Skeletal muscle tissue (tissue), 4 donors: ENCODE results near the gene GPR153. TPM values are rescaled to one million over a fixed set of nuclear protein-coding genes. Genes with fewer than 3 reads are reported as not detected.
"Not testable (repeated sequence)": the region's sequence is repeated elsewhere in the genome, so short reads cannot be mapped to it uniquely, and the experiment has no call there.

Experiments
- H3K27ac ChIP-seq: one replicate; pipeline ENCODE4 v1.7.0; 2013; ENCODE audit warnings: mild to moderate bottlenecking, low read depth, low read length, inconsistent platforms
- H3K27me3 ChIP-seq, 3 donors: one replicate each; pipeline ENCODE4 v1.7.0; 2013; ENCODE audit warnings: low read length in 3 of 3; ENCODE audit not compliant: control insufficient read depth in 3 of 3, insufficient read depth in 3 of 3
- H3K36me3 ChIP-seq, 3 donors: one replicate each; pipeline ENCODE4 v1.7.0; 2013; ENCODE audit warnings: low read length in 3 of 3; ENCODE audit not compliant: control insufficient read depth in 3 of 3, insufficient read depth in 3 of 3
- H3K4me1 ChIP-seq, 3 donors: one replicate each; pipeline ENCODE4 v1.7.0; 2013; ENCODE audit warnings: low read length in 3 of 3, mild to moderate bottlenecking in 3 of 3; ENCODE audit not compliant: control insufficient read depth in 3 of 3, insufficient read depth in 3 of 3
- H3K4me3 ChIP-seq, 3 donors: one replicate each; pipeline ENCODE4 v1.7.0; 2013; ENCODE audit warnings: low read length in 3 of 3
- H3K9ac ChIP-seq, 3 donors: one replicate each; pipeline ENCODE4 v1.7.0; 2013; ENCODE audit warnings: low read length in 3 of 3, mild to moderate bottlenecking in 3 of 3, moderate library complexity in 2 of 3, low read depth in 1 of 3
- H3K9me3 ChIP-seq, 3 donors: one replicate each; pipeline ENCODE4 v1.7.0; 2013; ENCODE audit warnings: low read length in 3 of 3; ENCODE audit not compliant: control insufficient read depth in 3 of 3
- total RNA-seq: library from RNA; depleted of rRNA; stranded (reverse); fragments of >200 nt; gene quantifications from one replicate; pipeline ENCODE4 v1.2.3, GENCODE V29; 2014
- donor health status: Osteomylitis.

GPR153 gene
- 4.7 TPM for total RNA-seq

DNA sequence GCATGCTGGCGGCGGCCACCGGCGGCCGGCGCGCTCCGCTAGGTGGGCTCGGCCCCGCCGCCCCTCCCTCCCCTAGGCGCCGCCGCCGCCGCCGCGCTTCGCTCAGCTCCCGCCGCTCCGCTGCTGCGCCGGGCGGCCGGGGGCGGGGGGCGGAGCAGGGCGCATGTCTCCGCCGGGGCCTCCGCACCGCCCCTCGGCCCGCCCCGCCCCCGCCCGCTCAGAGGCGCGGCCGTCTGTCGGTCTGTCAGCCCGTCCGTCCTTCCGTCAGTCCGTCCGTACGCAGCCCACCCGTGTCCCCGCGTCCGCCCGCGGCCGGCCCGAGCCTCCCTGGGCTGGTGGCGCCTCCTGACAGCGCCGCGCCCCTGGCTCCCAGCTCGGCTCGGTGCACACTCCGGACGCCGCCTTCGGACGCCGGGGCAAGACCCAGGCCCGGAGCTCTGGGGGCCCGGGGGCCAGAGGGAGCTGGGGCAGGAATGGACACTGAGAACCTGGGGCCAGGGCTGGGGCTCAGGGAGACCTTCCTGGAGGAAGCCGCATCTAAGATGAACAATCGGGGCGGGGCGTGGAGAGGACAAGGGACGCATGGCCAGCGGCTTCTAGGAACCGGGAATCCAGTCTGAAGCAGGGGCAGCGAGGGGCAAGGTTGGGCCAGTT lies at the start of gene GPR153:
TSS of gene GPR153 (minus strand) at position 138 of the 654 bp plus-strand sequence. CDS start 6,193 bp downstream, outside the sequence.
- peaks cover 23 to 37% (median 29%) of the 10 kb centered on the region in 3 donors for H3K4me1 ChIP-seq
- no peak within 1 kb of the TSS for H3K9ac ChIP-seq
- H3K9me3 ChIP-seq = no peaks in the 10 kb centered on the region
- no peak within 1 kb of the TSS for H3K27ac ChIP-seq
- peaks cover 18 to 62% (median 27%) of the 10 kb centered on the region in 3 donors for H3K27me3 ChIP-seq
- H3K36me3 ChIP-seq = no peaks in the 10 kb centered on the region
- peak within 1 kb of the TSS in 2 of 3 donors; percentile 29 to 43 for H3K4me3 ChIP-seq

DNA sequence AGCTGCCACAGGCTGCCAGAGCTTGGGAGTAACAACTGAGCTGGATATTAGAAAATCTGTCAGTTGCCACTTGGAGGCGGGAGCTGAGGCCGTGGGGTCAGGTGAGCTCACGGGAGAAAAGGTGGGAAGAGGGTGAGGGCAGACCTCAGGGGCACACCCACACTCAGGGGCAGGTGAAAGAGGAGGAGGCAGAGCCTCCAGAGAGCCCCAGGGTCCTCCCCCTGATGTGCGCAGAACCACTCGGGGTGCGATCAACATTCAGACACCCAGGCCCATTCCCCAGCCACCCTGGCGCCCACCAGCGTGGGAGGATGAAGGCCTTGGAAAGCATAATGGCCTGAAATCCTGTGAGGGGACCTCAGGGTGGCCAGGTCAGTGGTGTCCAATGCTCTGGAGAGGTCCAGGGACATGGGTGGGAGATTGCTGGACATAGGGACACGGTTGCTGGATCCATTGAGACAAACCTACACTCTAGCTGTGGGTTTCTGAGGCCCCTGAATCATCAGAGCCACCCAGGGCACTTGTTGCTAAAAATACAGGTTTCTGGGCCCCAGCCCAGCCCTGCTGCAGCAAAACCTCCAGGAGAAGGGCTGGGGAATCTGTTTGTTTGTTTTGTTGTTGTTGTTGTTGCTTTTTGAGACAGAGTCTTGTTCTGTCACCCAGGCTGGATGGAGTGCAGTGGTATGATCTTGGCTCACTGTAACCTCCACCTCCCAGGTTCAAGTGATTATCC lies 49.4 kb upstream of the GPR153 start:
- Histone ChIP-seq H3K9ac (no peak overlapping the region), H3K4me1 (peaks cover 0 to 5% (median 0%) of the 10 kb centered on the region in 3 donors), H3K36me3 (no peaks in the 10 kb centered on the region), H3K4me3 (no peak overlapping the region), H3K27me3 (peaks cover 0 to 2% (median 0%) of the 10 kb centered on the region in 3 donors), H3K9me3 (no peaks in the 10 kb centered on the region), H3K27ac (no peak overlapping the region)

GRCh38 chr1:6309564-6309963 lies 48.7 kb upstream of the GPR153 start:
- peaks cover 0 to 2% (median 0%) of the 10 kb centered on the region in 3 donors for H3K27me3 ChIP-seq
- H3K4me1 ChIP-seq = peaks cover 0 to 5% (median 0%) of the 10 kb centered on the region in 3 donors
- no peaks in the 10 kb centered on the region for H3K36me3 ChIP-seq
- H3K9ac ChIP-seq = no peak overlapping the region
- H3K27ac ChIP-seq = no peak overlapping the region
- H3K9me3 ChIP-seq = no peaks in the 10 kb centered on the region
- no peak overlapping the region for H3K4me3 ChIP-seq

GRCh38 chr1:6308449-6308848 lies 47.6 kb upstream of the GPR153 start:
- no peak overlapping the region for H3K27ac ChIP-seq
- peaks cover 0 to 2% (median 0%) of the 10 kb centered on the region in 3 donors for H3K27me3 ChIP-seq
- H3K36me3 ChIP-seq = no peaks in the 10 kb centered on the region
- no peaks in the 10 kb centered on the region for H3K9me3 ChIP-seq
- H3K4me1 ChIP-seq = peaks cover 0 to 5% (median 0%) of the 10 kb centered on the region in 3 donors
- H3K9ac ChIP-seq = no peak overlapping the region
- H3K4me3 ChIP-seq = no peak overlapping the region

DNA sequence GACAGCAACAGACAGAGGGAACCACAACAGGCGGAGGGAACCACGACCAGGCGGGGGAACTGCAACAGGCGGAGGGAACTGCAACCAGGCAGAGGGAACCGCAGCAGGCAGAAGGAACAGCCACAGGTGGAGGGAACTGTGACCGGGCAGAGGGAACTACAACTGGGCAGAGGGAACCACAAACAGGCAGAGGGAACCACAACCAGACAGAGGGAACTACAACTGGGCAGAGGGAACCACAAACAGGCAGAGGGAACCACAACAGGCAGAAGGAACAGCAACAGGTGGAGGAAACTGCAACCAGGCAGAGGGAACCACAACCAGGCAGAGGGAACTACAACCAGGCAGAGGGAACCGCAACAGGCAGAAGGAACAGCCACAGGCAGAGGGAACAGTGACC lies 46.8 kb upstream of the GPR153 start:
- H3K27ac ChIP-seq, H3K4me1 ChIP-seq, H3K36me3 ChIP-seq, H3K27me3 ChIP-seq, H3K9me3 ChIP-seq, H3K4me3 ChIP-seq, H3K9ac ChIP-seq: not testable (repeated sequence)

GRCh38 chr1:6307099-6307498 lies 46.2 kb upstream of the GPR153 start:
- Histone ChIP-seq H3K9ac (no peak overlapping the region), H3K9me3 (no peaks in the 10 kb centered on the region), H3K4me3 (no peak overlapping the region), H3K27ac (no peak overlapping the region), H3K27me3 (peaks cover 0 to 2% (median 0%) of the 10 kb centered on the region in 3 donors), H3K36me3 (no peaks in the 10 kb centered on the region), H3K4me1 (peaks cover 0 to 5% (median 0%) of the 10 kb centered on the region in 3 donors)

DNA sequence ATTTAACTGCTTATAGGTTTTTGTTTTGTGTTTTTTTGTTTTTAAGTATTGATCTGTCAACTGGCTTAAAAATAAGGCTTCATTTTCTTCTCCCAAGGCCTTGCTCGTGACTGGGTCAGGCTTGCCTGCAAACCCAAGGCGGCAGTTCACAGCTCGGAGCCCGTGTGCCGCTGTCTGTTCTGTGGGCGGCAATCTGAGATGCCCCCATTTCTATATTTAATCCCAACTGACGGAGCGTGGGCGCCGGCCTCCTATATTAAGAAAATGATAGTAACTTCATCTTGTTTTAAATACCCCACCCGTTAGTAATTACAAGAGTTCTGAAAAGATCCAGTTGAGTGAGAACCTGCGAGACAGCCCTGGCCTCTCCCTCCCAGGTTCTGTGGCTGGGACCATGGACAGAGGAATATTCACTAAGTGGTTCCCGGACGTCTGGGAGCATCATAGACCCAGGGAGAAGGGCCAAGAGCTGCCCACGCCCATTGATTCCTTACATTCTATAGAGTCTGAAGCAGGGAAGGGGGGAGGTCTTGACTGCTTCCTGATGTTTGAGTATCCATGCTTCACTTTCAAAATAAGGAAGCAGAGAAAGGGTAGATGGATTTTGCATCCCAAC lies 42.6 kb upstream of the GPR153 start:
- Histone ChIP-seq H3K4me3 (no peak overlapping the region), H3K4me1 (no peaks in the 10 kb centered on the region), H3K36me3 (no peaks in the 10 kb centered on the region), H3K9ac (no peak overlapping the region), H3K27ac (no peak overlapping the region), H3K9me3 (no peaks in the 10 kb centered on the region), H3K27me3 (peaks cover 0 to 2% (median 0%) of the 10 kb centered on the region in 3 donors)

GRCh38 chr1:6302568-6302967 lies 41.7 kb upstream of the GPR153 start:
- Histone ChIP-seq H3K27ac (no peak overlapping the region), H3K4me3 (no peak overlapping the region), H3K27me3 (peaks cover 0 to 2% (median 0%) of the 10 kb centered on the region in 3 donors), H3K4me1 (no peaks in the 10 kb centered on the region), H3K9me3 (no peaks in the 10 kb centered on the region), H3K36me3 (no peaks in the 10 kb centered on the region), H3K9ac (no peak overlapping the region)

GRCh38 chr1:6301526-6301925 lies 40.6 kb upstream of the GPR153 start:
- Histone ChIP-seq H3K27me3 (peaks cover 0 to 2% (median 0%) of the 10 kb centered on the region in 3 donors), H3K27ac (no peak overlapping the region), H3K4me3 (no peak overlapping the region), H3K4me1 (no peaks in the 10 kb centered on the region), H3K36me3 (no peaks in the 10 kb centered on the region), H3K9me3 (no peaks in the 10 kb centered on the region), H3K9ac (no peak overlapping the region)
